Inflammatory macrophage treated with lipopolysaccharide for 4 hours (primary cell): ENCODE results near the gene ASMT.
"Not testable (repeated sequence)": the region's sequence is repeated elsewhere in the genome, so short reads cannot be mapped to it uniquely, and the experiment has no call there.

Experiments
- DNase-seq: peaks from one replicate; pipeline ENCODE4 v3.0.0-alpha.2; 2020

Gene ASMT

GRCh38 chrX:1656379-1656778, 41.5 kb downstream of the ASMT start:
- DNase-seq: no peak

DNA sequence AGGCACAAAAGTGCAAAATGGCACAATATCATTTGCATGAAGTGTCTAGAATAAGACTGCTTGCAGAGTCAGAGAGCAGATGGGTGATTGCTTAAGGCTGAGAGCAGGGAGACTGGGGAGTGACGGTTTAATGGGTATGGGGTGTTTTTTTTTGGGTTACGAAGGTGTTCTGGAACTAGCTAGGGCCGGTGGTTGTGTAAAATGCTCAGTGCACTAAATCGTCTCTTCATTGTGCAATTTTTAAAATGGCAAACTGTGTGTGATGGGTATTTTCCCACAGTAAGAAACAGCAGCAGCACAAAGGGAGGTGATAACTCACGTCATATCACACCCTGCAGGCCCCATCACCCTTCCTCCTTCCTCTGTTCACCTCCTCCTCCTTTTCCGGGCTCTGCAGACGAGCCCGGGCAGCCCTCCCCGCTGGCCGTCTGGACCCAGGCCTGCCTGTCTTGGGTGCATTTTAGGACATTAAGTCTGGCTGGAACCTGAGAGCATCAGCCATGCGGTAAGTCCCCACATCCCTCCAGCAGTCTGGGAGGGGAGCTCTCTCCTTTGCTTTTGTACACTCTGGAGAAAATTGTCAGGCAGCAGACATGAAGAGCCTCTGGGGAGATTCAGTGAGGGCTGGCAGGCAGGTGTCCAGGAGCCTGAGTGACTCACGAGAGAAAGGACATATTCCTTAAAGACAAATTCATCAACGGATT, 42.7 kb downstream of the ASMT start:
- peak; percentile 2 for DNase-seq

DNA sequence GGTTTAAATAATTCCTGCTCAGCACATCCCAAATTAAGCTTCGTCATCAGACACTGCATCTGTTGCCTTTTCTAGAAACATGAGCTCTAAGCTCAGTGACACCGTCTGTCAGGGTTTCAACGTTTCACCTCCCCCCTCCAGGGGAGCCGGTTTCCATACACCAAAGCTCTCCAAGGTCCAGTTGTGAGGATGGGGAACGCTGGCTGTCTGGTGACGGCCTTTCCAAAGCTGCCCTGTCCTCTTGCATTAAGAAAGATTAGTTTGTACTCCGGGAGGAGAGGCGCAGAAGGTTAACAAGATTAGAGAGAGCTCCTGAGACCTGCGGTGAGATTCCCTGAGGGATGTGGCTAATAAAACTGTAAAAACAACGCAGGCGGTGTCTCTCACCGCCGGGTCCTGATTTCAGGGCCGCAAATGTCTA, 43.2 kb downstream of the ASMT start:
- no peak for DNase-seq

DNA sequence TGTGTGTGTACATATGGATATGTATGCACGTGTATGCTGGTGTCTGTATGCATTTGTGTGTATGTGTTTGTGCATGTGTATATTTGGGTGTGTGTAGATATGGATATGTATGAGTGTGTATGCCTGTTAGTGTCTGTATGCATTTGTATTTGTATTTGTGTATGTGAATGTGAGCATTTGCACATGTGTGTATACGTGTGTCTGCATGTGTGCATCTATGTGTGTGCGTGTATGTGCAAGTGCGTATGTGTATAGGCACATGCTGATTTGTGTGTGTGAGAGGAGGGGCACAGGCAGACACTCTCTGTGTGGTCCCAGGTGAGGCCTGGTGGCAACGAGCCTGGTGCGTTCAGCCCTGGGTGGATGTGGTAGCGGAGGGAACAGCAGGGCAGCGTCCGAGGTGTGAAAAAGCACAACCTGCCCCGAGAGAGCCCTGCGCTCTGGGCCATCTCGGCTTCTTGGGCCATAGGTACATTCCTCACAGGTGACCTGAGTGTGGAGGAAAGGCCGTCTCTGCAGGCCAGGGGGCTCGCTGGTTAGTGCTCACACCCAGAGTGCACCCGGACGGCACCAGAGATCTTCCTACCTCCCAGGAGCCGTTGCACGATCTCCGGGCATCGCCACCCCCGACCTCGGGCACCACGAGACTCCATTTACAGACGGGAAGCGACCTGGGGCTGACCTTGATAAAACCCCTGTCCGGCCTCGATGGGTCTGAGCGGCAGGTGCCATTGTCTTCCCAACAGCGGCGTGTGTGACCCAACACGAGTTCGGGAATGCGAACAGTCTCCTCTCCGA, 45.0 kb downstream of the ASMT start:
- no peak for DNase-seq

- DNase-seq: peak; percentile 74
Observed at GRCh38 chrX:1661048-1661921, 46.4 kb downstream of the ASMT start.

DNA sequence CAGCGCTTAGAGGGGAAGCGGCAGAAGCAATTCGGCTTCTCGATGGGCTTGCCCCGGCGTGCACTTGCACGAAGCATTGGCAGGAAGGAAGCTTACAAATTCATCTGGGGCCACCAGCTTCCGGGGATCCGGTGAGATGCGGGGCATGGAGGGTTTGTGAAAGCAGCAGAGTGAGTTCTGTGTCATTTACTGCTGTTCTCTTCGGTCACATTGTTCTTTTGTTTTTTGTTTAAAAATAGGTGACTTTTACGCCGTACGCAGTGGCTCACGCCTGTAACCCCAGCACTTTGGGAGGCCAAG, 47.0 kb downstream of the ASMT start:
- DNase-seq: no peak

DNA sequence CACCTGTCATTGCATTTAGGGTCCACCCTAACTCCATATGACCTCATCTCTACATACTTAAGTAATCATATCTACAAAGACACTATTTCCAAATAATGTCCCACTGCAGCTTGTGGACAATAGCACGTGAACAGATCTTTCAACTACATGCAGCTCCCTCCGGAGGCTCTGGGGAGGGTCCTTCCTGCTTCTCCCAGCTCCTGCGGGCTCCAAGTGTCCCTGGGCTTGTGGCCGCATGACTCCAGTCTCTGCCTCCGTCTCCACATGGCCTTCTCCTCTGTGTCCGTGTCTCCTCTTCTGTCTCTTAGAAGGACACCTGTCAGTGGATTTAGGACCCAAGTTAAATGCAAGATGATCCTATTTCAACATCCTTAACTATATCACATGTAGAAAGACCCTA, 52.7 kb downstream of the ASMT start:
- DNase-seq: no peak

DNA sequence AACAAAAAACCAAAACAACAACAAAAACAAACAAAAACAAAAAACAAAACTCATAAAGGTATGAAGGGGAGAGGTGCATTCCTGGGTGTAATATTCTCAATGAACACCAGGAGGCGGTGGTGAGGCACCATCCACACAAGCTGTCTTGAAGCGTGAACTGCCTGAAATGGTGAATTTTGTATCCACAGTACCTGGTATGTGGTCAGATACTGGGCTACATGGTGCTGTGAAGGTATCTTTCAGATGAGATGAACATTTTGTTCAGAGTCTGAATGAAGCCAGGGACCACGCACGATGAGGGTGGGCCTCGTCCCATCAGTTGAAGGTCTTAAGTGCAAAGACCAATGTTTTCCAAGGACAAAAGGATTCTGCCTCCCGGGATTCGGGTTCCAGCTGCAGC, 58.5 kb downstream of the ASMT start:
- DNase-seq: peak; percentile 27

- no peak for DNase-seq
Observed at GRCh38 chrX:1676866-1677265, 62.0 kb downstream of the ASMT start.

DNA sequence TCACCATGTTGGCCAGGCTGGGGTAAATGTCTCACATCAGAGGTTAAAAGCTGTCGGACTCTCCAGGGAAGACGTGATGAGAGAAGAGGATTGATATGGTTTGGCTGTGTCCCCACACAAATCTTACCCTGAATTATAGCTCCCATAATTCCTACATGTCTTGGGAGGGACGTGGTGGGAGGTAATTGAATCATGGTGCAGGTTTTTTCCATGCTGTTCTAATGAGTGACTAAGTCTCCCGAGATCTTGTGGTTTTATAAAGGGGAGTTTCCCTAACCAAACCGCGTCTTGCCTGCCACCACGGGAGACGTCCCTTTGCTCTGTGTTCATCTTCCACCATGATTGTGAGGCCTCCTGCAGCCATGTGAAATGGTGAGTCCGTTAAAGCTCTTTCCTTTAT, 64.4 kb downstream of the ASMT start:
- DNase-seq: peak; percentile 69

GRCh38 chrX:1681439-1681838, 66.6 kb downstream of the ASMT start:
- no peak for DNase-seq

DNA sequence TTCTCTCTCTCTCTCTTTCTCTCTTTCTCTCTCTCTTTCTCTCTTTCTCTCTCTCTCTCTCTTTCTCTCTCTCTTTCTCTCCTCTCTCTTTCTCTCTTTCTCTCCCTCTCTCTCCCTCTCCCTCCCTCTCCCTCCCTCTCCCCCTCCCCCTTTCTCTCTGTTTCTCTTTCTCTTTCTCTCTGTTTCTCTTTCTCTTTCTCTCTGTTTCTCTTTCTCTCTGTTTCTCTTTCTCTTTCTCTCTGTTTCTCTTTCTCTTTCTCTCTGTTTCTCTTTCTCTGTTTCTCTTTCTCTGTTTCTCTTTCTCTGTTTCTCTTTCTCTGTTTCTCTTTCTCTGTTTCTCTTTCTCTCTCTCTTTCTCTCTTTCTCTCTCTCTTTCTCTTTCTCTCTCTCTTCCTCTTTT, 67.0 kb downstream of the ASMT start:
- DNase-seq: peak; percentile 30

DNA sequence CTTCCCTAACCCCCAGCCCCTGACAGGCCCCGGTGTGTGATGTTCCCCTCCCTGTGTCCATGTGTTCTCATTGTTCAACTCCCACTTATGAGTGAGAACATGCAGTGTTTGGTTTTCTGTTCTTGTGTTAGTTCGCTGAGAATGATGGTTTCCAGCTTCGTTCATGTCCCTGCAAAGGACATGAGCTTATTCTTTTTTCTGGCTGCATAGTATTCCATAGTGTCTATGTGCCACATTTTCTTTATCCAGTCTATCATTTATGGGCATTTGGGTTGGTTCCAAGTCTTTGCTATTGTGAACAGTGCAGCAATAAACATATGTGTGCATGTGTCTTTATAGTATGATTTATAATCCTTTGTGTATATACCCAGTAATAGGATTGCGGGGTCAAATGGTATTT, 67.6 kb downstream of the ASMT start:
- DNase-seq: not testable (repeated sequence)

DNA sequence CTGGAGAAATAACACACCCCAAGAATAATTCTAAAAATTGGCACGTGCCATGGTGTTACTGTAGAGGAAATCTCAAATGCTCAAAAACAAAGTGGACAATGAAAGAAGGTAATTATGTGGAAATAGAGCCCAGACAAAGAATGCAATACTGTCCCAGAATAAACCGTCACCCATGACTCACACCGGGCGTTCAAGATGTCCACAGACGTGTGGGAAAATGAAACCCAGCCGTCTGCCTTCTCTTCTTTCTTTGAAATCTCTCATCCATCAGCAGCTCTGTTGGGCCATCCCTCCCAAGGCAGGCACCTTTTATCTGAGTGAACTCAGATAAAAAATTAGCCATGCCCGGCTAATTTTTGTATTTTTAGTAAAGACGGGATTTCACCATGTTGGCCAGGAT, 70.0 kb downstream of the ASMT start:
- not testable (repeated sequence) for DNase-seq

DNA sequence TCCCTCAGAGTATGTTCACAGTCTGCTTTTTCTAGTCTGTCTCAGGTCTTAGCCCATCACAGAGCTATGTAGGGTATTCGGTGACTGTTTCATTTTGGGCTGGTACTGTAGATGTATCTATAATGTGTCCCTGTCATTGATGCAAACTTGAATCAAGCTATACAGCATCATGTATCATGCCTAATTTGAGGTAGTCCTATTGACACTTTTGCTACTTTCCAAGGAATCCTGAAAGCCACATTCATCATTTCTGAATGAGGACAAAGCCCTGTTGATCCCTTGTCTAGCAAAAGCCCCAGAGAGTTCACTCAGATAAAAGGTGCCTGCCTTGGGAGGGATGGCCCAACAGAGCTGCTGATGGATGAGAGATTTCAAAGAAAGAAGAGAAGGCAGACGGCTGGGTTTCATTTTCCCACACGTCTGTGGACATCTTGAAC, 70.6 kb downstream of the ASMT start:
- DNase-seq: not testable (repeated sequence)

- no peak for DNase-seq
Observed at GRCh38 chrX:1686642-1687041, 71.8 kb downstream of the ASMT start.
